CD4-positive, alpha-beta T cell (primary cell): ENCODE measurements around the gene SMPDL3B. TPM values are rescaled to one million over a fixed set of nuclear protein-coding genes. Genes with fewer than 3 reads are reported as not detected.

Experiments
- ATAC-seq: fragments of 200-7000 bp; cut with Tn5 transposase; one replicate; pipeline ENCODE4 v1.10.0; 2022; ENCODE audit warnings: mild to moderate bottlenecking; ENCODE audit not compliant: poor library complexity
- CTCF ChIA-PET: fragments of 350-600 bp; sonication (Branson Sonifier 250); formaldehyde crosslinking; loops from one replicate; lab custom pipeline; 2021; ENCODE audit warnings: antibody characterized with exemption, inconsistent platforms; lab: Charles Lee
- POLR2A ChIA-PET: fragments of 350-600 bp; sonication (Branson Sonifier 250); formaldehyde crosslinking; loops from one replicate; lab custom pipeline; 2021; ENCODE audit warnings: antibody characterized with exemption, inconsistent platforms; lab: Charles Lee
- DNase-seq, 14 experiments: peaks; one replicate each; pipeline ENCODE4 v3.0.0-alpha.2; 2013 to 2020; ENCODE audit warnings: mixed read lengths in 2 of 14
- H3K27ac ChIP-seq, 2 donors: one replicate each; pipeline versions ENCODE4 v1.5.1 to v1.7.0; 2013; ENCODE audit warnings: low read length in 2 of 2, low read depth in 1 of 2, mild to moderate bottlenecking in 1 of 2
- H3K27me3 ChIP-seq, 2 experiments: 1 replicate in 1 of 2; 2 replicates in 1 of 2; pipeline versions ENCODE4 v1.6.1 to v1.7.0; 2013; ENCODE audit warnings: low read length in 2 of 2, control low read depth in 1 of 2, mild to moderate bottlenecking in 1 of 2, moderate library complexity in 1 of 2; ENCODE audit not compliant: insufficient read depth in 2 of 2, control insufficient read depth in 1 of 2
- H3K36me3 ChIP-seq: one replicate; pipeline ENCODE4 v1.6.1; 2013; ENCODE audit warnings: low read length, control low read depth; ENCODE audit not compliant: insufficient read depth
- H3K4me1 ChIP-seq: one replicate; pipeline ENCODE4 v1.6.1; 2013; ENCODE audit warnings: low read length, control low read depth; ENCODE audit not compliant: insufficient read depth
- H3K4me3 ChIP-seq: one replicate; pipeline ENCODE4 v1.5.1; 2013; ENCODE audit warnings: mild to moderate bottlenecking, low read length, moderate library complexity
- H3K9me3 ChIP-seq, 2 experiments: 1 replicate in 1 of 2; 2 replicates in 1 of 2; pipeline versions ENCODE4 v1.6.1 to v1.7.0; 2013; ENCODE audit warnings: low read length in 2 of 2, mild to moderate bottlenecking in 2 of 2, control low read depth in 1 of 2, moderate library complexity in 1 of 2; ENCODE audit not compliant: control insufficient read depth in 1 of 2, insufficient read depth in 1 of 2
- H3K27ac Mint-ChIP-seq: one replicate; pipeline ENCODE4 v1.8.0; 2020; ENCODE audit warnings: mixed read lengths
- H3K27me3 Mint-ChIP-seq: one replicate; pipeline ENCODE4 v1.8.0; 2021; ENCODE audit warnings: mixed read lengths
- H3K36me3 Mint-ChIP-seq: one replicate; pipeline ENCODE4 v1.8.0; 2021; ENCODE audit warnings: low read depth, mixed read lengths
- H3K4me1 Mint-ChIP-seq: one replicate; pipeline ENCODE4 v1.8.0; 2021; ENCODE audit warnings: low read depth, mixed read lengths
- H3K4me3 Mint-ChIP-seq: one replicate; pipeline ENCODE4 v1.8.0; 2020; ENCODE audit warnings: mild to moderate bottlenecking, mixed read lengths
- H3K9me3 Mint-ChIP-seq: one replicate; pipeline ENCODE4 v1.8.0; 2020; ENCODE audit warnings: mixed read lengths
- intact Hi-C, 2 experiments: fragments of 100-400 bp; cut with DNase I in 1 of 2; cut with micrococcal nuclease in 1 of 2; formaldehyde crosslinking; loops; one replicate each; pipeline versions ENCODE4 v1.15.1 to v1.9.0; 2023 to 2025; cut with DNase I, micrococcal nuclease
- total RNA-seq, 174 experiments: library from RNA in 2 of 174; stranded (reverse) in 2 of 174; gene quantifications; one replicate each; pipeline ENCODE4 v1.2.3 and lab custom pipeline; 2021 to 2026
- TF ChIP-seq, protein P1 (sequence below): fragments of 200-600 bp; IDR thresholded peaks from one replicate; pipeline ENCODE4 v1.8.0; 2022; ENCODE audit warnings: antibody characterized with exemption, mild to moderate bottlenecking

Gene SMPDL3B
- total RNA-seq, 2 experiments from 2014 or later = not detected

DNA sequence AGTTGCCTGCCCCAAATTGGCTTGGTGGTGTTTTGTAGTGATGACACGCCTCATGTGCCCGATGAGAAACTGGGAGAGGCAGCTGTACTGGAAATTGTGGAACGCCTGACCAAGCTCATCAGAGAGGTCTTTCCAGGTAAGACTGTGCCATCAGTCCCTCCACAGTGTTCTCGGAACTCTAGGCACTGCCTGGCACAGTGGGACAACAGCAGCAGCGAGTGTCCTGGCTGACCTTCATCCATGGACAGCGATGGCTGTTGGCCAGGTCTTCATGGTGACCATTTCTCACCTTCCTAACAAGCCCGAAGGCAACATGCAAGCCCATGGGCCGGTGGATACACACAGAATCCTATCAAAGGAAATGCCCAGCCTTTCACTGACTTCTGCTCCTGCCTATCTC is 14.2 kb downstream of the SMPDL3B start:
- intact Hi-C loops = no loop called here
- DNase-seq (no peak), ATAC-seq (no peak)
- Mint-ChIP-seq H3K27ac (no peak overlapping the region), H3K9me3 (no peaks in the 10 kb centered on the region), H3K4me1 (peaks cover 4% of the 10 kb centered on the region), H3K27me3 (no peaks in the 10 kb centered on the region), H3K4me3 (no peak overlapping the region), H3K36me3 (no peaks in the 10 kb centered on the region)
- H3K4me3 ChIP-seq = no peak overlapping the region
- H3K27me3 ChIP-seq = no peaks in the 10 kb centered on the region
- ChIA-PET CTCF (interaction anchor here (1.2 kb wide), 1 partner anchor 91 kb away, joined by 3 read pairs; no protein-coding TSS in a partner anchor), POLR2A (no interaction called here)
- H3K27ac ChIP-seq = no peak overlapping the region
- no peaks in the 10 kb centered on the region for H3K36me3 ChIP-seq
- H3K4me1 ChIP-seq = peaks cover 13% of the 10 kb centered on the region
- no peaks in the 10 kb centered on the region for H3K9me3 ChIP-seq
- TF ChIP-seq, protein P1, sequence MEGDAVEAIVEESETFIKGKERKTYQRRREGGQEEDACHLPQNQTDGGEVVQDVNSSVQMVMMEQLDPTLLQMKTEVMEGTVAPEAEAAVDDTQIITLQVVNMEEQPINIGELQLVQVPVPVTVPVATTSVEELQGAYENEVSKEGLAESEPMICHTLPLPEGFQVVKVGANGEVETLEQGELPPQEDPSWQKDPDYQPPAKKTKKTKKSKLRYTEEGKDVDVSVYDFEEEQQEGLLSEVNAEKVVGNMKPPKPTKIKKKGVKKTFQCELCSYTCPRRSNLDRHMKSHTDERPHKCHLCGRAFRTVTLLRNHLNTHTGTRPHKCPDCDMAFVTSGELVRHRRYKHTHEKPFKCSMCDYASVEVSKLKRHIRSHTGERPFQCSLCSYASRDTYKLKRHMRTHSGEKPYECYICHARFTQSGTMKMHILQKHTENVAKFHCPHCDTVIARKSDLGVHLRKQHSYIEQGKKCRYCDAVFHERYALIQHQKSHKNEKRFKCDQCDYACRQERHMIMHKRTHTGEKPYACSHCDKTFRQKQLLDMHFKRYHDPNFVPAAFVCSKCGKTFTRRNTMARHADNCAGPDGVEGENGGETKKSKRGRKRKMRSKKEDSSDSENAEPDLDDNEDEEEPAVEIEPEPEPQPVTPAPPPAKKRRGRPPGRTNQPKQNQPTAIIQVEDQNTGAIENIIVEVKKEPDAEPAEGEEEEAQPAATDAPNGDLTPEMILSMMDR = no peak

- Histone ChIP-seq H3K4me3 (no peak overlapping the region), H3K27me3 (no peaks in the 10 kb centered on the region), H3K9me3 (no peaks in the 10 kb centered on the region), H3K36me3 (no peaks in the 10 kb centered on the region), H3K27ac (no peak overlapping the region), H3K4me1 (no peaks in the 10 kb centered on the region)
- Mint-ChIP-seq H3K27me3 (no peaks in the 10 kb centered on the region), H3K9me3 (no peaks in the 10 kb centered on the region), H3K36me3 (no peaks in the 10 kb centered on the region), H3K4me1 (no peaks in the 10 kb centered on the region), H3K4me3 (no peak overlapping the region), H3K27ac (no peak overlapping the region)
- DNase-seq (no peak), ATAC-seq (no peak)
- TF ChIP-seq, protein P1 = no peak
- intact Hi-C loops = no loop called here
- CTCF ChIA-PET = interaction anchor here (1.0 kb wide), 1 partner anchor 11 kb away, joined by 3 read pairs; no protein-coding TSS in a partner anchor
- POLR2A ChIA-PET = interaction anchor here (0.6 to 1.0 kb wide), 2 partner anchors 8 to 179 kb away, joined by 3 to 4 read pairs; partner anchors contain the start of gene XKR8
Observed at GRCh38 chr1:27951396-27951795, 16.6 kb downstream of the SMPDL3B start.

GRCh38 chr1:27952147-27952546 is 17.3 kb downstream of the SMPDL3B start:
- Histone ChIP-seq H3K4me1 (no peaks in the 10 kb centered on the region), H3K27me3 (no peaks in the 10 kb centered on the region), H3K9me3 (no peaks in the 10 kb centered on the region), H3K4me3 (no peak overlapping the region), H3K36me3 (no peaks in the 10 kb centered on the region), H3K27ac (no peak overlapping the region)
- CTCF ChIA-PET = no interaction called here
- Mint-ChIP-seq H3K27me3 (no peaks in the 10 kb centered on the region), H3K36me3 (no peaks in the 10 kb centered on the region), H3K9me3 (no peaks in the 10 kb centered on the region), H3K4me3 (no peak overlapping the region), H3K27ac (no peak overlapping the region), H3K4me1 (no peaks in the 10 kb centered on the region)
- TF ChIP-seq, protein P1 = no peak
- DNase-seq = no peak
- POLR2A ChIA-PET = no interaction called here
- ATAC-seq = no peak
- intact Hi-C loops = no loop called here
